ENCODE data around the gene TREX2.

Gene TREX2

GRCh38 chrX:153433161-153433680 is 12.6 kb downstream of the TREX2 start:
- DNase-seq: no peak

- no peak for DNase-seq
Measured at GRCh38 chrX:153430796-153431195, 15.1 kb downstream of the TREX2 start.

- DNase-seq: no peak
Measured at GRCh38 chrX:153426204-153426603, 19.7 kb downstream of the TREX2 start.

GRCh38 chrX:153423652-153424051 is 22.2 kb downstream of the TREX2 start:
- DNase-seq: no peak

- DNase-seq: no peak
Measured at GRCh38 chrX:153421856-153422255, 24.0 kb downstream of the TREX2 start.

GRCh38 chrX:153420851-153421599 is 24.8 kb downstream of the TREX2 start:
- DNase-seq: no peak

- no peak for DNase-seq
Measured at GRCh38 chrX:153417637-153418036, 28.2 kb downstream of the TREX2 start.

- DNase-seq: no peak
Measured at GRCh38 chrX:153416781-153417450, 28.9 kb downstream of the TREX2 start.

GRCh38 chrX:153414856-153415510 is 30.9 kb downstream of the TREX2 start:
- no peak for DNase-seq

- DNase-seq: no peak
Measured at GRCh38 chrX:153413731-153414130, 32.1 kb downstream of the TREX2 start.

- DNase-seq: no peak
Measured at GRCh38 chrX:153412746-153413720, 32.8 kb downstream of the TREX2 start.

GRCh38 chrX:153411988-153412574 is 33.8 kb downstream of the TREX2 start:
- no peak for DNase-seq

GRCh38 chrX:153411255-153411987 is 34.4 kb downstream of the TREX2 start, which contains the start of gene ZFP92:
Gene ZFP92, plus strand, starts transcription at chrX:153411472. Its CDS starts 6,851 bp downstream, at chrX:153418323.
- DNase-seq: no peak

- no peak for DNase-seq
Measured at GRCh38 chrX:153410888-153411254, 35.0 kb downstream of the TREX2 start.

GRCh38 chrX:153410373-153410772 is 35.5 kb downstream of the TREX2 start:
- DNase-seq: no peak

- no peak for DNase-seq
Measured at GRCh38 chrX:153409414-153410101, 36.3 kb downstream of the TREX2 start.

GRCh38 chrX:153408871-153409351 is 36.9 kb downstream of the TREX2 start:
- DNase-seq: no peak

GRCh38 chrX:153408221-153408721 is 37.6 kb downstream of the TREX2 start:
- DNase-seq: no peak

GRCh38 chrX:153407736-153408135 is 38.1 kb downstream of the TREX2 start:
- no peak for DNase-seq

- DNase-seq: no peak
Measured at GRCh38 chrX:153406903-153407302, 39.0 kb downstream of the TREX2 start.

Data from GF-D8 (cell line).